SIG-M5 (cell line): ENCODE results near the gene OAS1.
"Not testable (repeated sequence)": the region's sequence is repeated elsewhere in the genome, so short reads cannot be mapped to it uniquely, and the experiment has no call there.

Source experiments
- DNase-seq: peaks from one replicate; lab custom pipeline; 2025; lab: John Stamatoyannopoulos, UW

Gene OAS1

DNA sequence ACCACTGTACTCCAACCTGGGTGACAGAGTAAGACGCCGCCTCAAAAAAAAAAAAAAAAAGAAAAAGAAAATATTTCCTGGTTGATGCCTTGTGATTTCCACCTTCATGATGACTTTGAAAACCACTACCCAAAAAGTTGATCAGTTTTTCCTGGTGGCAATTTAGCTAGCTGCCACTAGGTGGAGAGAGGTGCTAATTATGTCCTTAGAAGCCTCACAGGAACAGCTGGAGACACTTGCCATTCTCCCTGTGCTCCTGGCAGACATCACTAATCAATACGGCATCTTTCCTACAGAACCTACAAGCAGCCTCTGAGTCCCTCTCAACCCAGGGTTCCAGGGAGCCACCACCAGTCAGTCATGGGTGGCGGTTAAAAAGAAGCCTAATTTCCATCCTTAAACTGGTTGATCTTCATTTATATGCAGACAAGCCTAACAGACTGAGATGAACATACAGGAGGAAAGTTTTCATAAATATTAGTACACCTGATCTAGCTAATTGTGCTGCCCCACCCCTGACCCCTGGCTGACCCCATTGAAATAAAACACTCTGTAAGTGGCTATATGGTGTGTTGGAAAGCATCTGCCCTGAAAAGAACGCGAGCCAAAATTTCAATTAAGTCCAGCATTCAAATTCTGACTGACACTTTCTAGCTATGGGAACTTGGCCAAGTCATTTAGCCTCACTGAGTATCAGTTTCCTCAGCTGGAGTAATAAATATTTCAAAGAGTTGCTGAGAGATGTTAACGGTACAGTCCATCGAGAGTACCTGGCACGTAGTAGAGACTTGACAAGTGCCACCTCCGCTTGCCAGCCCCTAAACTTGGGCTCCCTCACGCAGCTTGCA lies 6.2 kb upstream of the OAS1 start:
- no peak for DNase-seq

DNA sequence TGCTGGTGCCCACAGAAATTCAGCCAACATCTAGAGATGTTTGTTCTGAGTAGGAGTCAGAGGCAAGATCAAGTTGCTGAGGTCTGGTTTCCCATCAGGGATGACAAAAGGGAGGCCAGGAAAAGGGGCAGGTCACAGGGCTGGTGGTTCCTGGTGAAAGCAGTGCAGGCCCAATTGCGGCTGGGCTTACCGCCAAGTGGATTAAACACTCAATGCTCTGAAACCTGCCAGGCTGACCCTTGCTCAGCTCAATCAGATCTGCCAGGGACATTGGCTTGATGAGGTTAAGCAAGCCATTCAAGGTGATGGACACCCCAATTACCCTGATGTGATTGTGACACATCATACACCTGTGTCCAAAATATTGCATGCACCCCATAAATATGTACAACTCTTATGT lies 5.5 kb upstream of the OAS1 start:
- no peak for DNase-seq

DNA sequence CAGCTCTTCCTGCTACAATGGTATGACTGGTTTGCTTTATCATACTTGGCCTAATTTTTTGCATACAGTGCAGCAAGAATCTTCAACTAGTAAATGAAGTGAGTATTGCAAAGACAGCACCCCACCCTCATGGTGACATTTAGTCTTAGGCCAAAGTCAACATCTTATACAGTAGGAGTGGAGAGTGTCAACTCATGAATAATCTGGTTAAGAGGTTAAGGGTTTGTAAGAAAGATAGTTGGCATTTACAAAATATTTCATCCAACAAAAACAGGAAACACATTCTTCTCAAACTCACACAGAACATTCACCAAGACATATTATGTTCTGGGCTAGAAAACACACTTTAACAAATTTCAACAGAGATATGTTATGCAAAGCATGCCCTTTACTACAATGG lies 2.2 kb upstream of the OAS1 start:
- no peak for DNase-seq

DNA sequence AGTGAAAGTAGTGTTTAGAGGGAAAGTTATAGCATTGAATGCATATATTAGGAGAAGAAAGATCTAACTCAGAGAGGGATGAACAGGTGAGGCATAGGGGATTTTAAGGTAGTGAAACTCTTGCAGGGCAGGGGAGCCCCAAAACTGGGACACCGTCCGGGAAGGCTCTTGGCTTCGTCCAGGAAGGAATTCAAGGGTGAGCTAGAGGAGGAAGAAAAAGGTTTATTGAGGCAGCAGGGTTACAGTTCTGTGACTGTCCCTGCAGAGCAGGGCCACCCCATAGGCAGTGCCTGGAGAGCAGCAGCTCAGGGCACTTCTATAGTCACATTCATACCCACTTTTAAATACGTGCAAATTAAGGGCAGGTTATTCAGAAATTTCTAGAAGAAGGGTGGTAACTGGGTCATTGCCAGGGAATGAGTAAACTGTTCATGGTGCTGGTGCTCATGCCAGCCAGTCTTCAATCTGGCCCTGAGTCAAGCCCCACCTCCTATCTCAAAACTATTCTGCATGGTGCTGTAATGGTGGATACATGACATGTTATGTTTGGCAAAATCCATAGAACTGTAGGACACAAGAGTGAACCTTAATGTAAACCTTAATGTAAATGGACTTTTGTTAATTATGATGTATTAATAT lies 1.2 kb upstream of the OAS1 start:
- no peak for DNase-seq

DNA sequence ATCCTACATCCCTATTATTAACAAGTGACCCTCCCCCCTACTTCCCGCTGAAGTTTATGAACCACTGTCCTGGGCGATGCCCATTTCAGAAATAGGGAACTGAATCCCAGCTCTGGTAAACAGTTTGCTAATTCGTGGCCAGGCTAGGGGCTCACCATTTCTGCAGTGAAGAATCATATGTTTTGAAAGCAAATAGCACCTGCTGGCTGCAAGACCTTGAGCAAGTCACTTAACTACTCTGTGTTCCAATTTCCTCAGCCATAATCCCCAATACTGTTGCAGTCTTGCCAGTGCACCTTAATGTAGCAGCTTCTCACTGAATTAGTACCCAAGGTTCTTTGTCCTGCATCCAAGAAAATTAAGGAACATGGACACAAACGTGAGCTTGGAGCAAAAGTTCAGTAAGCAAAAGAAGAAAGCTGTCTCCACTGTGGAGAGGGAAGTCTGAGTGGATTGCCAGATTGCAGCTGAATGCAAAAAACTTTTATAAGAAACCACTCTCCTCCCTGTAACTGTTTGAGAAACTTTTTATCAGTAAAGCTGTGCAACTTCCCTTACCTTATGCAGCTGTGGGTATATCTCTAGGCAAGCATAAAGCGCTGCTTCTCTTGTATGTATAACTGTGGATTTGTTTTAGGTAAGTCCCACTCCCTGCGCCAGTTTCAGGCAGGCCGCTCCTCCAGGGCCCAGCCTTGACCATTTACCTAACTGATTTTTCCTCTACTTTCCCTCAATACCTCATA lies 824 bp downstream of the OAS1 start:
- no peak for DNase-seq

DNA sequence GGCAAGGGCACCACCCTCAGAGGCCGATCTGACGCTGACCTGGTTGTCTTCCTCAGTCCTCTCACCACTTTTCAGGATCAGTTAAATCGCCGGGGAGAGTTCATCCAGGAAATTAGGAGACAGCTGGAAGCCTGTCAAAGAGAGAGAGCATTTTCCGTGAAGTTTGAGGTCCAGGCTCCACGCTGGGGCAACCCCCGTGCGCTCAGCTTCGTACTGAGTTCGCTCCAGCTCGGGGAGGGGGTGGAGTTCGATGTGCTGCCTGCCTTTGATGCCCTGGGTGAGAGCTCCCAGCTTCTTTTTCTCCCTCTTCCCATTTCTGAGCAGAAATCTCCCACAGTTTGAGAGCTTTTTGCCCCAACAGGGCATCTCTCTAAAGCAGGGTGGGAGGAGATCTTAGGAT lies 1.8 kb downstream of the OAS1 start:
- no peak for DNase-seq

DNA sequence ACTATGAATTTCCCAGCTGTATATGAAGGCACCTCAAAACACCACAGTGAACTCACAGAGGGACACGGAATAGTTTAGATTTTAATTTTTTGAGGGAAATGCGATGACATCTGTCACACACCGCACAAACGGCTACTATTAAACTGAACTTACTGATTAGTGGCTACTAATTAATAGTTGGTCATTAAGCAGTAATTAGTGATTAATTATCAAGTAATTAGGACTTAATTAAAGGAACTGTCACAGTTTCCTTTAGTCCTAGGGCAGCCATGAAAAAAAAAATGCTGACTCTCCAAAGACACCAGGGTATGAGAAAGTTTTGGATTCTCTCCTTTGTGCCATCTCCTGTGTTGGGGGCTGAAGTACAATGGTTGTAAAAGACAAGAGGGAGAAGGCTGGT lies 2.9 kb downstream of the OAS1 start:
- DNase-seq, result no peak

DNA sequence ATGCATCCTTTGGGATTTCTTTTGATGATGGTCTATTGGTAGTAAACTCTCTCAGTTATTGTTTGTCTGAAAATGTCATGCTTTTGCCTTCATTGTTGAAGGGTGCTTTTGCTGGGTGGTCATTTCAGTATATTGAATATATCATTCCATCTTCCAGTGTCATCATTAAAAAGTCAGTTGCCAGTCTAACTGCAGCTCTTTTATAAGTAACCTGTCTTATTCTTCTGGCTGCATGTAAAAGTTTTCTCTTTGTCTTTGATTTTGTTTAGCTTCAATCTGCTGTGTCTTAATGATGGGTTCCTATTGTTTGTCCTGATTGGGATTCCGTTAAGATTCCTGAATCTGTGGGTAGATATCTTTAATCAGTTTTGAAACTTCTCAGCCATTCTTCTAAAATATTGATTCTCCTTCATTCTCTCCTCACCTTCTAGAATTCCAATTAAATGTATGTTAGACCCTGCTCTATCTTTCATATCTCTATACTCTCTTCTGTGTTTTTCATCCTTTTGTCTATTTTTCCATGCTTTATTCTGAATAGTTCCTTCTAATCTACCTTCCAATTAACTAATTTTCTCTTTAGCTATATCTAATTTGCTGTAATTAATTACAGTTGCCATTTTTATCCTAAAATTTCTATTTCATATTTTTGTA lies 6.4 kb downstream of the OAS1 start:
- no peak for DNase-seq

DNA sequence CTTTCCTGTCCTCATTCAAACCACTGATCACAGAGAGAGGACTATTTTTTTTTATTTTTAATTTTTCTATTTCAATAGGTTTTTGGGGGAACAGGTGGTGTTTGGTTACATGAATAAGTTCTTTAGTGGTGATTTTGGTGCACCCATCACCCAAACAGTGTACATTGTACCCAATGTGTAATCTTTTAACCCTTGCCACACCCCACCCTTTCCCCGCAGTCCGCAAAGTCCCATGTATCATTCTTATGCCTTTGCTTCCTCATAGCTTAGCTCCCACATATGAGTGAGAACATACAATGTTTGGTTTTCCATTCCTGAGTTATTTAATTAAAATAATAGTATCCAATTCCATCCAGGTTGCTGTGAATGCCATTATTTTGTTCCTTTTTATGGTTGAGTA lies 7.1 kb downstream of the OAS1 start:
- DNase-seq, result not testable (repeated sequence)

DNA sequence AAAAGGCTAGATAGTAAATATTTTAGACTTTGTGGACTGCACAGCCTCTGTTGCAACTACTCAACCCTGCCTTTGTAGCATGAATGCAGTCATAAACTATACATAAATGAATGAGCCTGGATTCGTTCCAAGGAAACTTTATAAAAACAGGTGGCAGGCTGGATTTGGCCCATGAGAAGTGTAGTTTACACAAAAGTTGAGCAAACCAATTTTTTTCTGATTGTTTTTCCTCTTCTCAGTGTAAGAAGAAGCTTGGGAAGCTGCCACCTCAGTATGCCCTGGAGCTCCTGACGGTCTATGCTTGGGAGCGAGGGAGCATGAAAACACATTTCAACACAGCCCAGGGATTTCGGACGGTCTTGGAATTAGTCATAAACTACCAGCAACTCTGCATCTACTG lies 9.5 kb downstream of the OAS1 start:
- no peak for DNase-seq

DNA sequence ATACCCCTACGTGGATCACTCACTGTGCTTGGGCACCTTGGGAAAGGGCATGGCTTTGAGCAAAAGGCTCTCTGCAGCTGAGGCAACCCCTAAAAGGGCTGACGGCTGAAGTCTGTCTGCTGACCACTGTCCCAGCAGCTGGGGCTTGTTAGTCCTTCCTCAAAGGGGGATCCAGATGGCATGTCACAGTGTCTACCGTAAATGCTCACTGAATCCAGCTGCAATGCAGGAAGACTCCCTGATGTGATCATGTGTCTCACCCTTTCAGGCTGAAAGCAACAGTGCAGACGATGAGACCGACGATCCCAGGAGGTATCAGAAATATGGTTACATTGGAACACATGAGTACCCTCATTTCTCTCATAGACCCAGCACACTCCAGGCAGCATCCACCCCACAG lies 12.4 kb downstream of the OAS1 start:
- DNase-seq, result no peak

DNA sequence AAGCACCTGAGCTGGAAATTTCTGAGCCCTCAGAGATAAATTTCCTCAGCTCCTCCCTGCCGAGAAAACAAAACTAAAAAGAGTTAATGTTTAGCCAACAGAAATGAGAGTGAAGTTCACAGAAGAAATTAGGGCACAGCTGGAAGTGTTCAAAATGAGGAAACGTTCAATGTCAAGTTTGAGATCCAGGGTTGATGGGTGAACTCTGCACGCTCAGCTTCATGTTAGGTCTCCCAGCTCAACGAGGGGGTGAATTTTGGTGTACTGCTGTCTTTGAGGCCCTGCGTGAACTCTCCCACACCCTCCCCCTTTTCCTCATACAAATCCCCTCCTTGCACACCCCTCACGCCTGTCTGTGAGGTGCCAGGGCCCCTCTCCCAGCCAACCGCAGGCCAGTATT lies 18.2 kb downstream of the OAS1 start:
- no peak for DNase-seq

DNA sequence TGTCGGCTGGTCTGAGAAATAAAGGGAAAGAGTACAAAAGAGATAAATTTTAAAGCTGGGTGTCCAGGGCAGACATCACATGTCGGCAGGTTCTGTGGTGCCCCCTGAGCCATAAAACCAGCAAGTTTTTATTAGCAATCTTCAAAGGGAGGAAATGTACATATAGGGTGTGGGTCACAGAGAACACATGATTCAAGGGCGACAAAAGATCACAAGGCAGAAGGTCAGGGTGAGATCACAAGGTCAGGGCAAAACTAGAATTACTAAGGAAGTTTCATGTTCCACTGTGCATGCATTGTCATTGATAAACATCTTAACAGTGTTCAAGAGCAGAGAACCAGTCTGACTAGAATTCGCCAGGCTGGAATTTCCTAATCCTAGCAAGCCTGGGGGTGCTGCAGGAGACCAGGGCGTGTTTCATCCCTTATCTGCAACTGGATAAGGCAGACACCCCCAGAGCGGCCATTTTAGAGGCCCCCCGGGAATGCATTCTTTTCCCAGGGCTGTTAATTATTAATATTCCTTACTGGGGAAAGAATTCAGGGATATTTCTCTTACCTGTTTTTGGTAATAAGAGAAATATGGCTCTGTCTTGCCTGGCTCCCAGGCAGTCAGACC lies 19.8 kb downstream of the OAS1 start:
- DNase-seq, result not testable (repeated sequence)

DNA sequence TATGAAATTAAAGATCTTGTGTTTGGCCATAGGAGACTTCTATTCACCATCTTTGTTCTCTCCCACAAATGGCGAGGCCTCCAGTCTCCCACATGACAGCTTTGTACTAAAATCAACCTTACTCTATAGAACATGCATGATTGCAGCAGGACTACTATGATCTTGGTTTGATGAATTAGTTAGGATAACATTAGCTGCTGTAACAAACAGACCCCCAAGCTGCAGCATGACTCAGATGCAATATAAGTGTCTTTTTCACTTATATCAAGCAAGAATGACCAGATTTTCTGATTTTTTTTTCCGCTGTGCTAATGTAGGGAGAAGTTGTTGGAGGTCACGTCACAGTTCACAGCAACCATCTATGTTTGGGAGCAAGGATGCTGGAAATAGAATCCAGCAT lies 20.7 kb downstream of the OAS1 start:
- DNase-seq, result no peak

DNA sequence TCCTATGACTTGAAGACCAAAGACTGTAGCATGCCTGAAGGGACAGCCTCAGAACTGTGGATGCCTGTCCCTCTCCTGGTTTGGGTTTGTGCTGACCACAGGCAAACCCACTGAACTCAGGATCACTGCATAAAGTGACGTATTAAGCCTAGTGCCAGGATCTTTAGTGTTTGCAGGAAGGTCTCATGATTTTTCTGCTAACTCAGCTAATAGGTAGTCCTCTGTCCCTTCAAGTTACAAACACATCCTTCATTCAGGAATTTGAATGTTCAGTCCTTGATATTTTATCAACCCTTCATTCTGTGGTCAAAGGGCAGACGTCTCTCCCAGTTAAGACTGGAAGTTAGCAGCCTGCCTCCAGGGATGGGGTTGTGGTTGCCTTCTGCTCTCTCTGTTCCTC lies 21.2 kb downstream of the OAS1 start:
- no peak for DNase-seq

DNA sequence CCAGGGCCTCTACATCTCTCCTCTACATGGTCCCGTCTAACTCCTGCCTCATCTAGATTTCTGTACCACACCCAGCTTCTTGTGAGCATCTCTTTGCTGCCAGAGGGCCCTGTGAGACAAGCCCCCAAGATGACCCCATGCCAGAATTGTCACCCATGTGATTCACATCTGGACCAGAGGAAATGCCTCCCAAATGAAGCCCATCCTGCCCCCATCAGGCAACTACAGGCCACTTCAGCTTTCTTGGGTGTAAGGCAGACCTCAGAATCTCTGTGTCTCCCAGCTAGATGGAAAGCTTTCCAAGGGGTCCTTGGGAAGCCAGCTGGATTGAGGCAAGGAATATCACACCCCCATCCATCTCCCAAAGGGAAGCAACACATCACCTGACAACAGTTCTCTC lies 22.2 kb downstream of the OAS1 start:
- no peak for DNase-seq

DNA sequence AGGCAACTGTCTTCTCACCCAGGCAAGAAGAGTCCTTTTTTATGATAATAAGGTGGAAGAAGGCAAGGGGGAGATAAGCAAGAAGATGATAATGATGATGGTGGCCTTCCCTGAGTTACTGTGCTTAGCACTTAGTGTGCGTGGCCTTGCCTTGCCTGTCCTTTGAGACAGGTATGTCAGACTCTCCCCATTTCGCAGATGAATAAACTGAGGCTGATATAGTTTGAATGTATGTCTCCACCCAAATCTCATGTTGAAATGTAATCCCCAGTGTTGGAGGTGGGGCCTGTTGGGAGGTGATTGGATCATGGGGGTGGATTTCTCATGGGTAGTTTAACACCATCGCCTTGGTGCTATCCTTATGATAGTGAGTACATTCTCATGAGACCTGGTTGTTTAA lies 23.0 kb downstream of the OAS1 start:
- DNase-seq, result no peak

DNA sequence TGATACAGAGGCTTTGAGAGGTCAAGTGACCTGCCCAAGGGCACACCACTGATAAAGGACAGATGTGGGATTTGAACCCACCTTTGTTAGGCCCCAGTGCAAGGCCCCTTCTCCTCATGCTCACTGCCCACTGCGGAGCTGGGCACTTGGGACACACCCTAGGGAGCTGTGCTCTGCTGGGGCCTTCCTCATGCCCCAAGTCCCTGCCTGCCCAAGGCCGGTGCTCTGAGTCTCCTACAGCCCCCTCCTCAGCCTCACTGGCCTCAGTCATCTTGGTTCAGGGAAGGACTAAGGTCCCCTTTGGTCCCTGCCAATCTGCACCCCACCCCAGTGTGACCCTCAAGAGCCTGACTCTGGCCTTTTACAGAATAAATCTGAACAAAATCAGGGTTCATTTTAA lies 23.6 kb downstream of the OAS1 start:
- DNase-seq, result no peak

DNA sequence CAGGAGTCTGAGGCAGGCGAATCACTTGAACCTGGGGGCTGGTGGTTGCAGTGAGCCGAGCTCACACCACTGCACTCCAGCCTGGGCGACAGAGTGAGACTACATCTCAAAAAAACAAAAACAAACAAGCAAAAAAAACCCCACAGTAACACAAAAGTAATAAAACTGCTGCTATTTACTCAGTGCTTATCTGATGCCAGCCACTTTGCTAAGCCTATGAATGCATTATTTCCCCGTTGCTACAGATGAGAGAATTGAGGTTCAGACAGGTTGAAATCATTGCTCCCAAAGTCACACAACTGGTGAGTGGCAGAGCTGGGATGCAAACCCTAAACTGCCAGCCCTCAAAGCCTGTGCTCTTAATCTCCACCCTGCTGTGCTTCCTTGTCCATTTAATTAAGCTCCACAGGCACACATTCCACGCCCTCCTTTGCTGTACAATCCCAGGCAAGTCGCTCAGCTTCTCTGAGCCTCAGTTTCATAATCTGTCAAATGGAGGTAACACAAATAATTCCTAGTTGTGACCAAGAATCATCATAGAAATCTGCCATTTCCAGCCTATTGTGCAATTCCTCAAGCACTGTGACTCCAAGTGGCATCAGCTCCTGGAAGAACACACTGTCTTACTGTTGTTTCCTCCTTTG lies 25.8 kb downstream of the OAS1 start:
- no peak for DNase-seq

DNA sequence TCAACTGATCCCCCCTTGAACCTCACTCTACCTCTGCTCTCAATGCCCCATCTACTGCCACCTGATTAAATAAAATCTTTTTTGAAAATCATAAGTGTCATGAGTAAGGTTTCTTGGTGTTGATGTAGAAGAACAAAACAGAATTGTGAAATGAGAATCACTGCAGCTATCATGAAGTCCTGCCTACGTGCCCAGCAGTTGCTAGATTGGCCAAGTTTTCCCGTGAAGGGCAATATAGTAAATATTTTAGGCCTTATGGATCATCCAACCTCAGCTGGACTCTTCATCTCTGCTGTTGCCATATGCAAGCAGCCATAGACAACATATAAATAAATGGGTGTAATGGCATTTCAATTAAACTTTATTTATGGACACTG lies 26.4 kb downstream of the OAS1 start:
- no peak for DNase-seq

DNA sequence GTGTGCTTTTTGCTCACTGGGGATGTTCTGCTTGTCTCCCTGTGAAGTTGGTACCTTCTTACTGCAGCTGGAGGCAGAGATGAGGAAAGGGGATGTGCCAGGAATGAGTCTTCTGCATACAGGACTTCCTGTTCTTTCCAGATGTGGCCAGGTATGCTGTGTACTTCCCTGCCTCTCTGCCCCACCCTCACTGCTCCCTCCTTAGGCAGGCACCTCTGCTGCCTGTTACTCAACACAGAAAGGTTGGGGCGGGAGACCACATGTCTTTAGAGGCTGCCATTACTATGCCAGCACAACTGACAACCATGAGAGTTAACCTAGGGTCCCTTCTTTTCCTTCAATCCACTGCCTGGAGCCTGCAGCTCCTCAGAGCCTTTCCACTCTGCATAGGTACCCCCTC lies 29.5 kb downstream of the OAS1 start:
- no peak for DNase-seq

DNA sequence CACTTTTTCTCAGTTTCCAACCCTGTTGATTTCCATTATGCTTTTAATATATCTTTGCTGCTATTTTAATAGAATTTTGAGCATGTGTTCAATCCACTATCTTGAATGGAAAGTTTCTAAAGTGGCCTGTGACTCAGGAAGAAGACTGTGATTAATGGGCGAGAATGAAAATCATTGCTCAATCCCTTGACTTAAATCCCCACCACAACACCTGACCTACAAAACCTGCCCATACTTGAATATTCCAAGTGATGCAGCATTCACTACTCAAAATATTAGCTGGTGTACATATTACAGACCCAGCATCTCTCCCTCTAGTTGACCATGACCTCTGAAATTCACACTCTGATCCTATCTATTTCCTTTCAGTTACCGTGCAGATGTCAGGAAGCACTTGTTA lies 30.2 kb downstream of the OAS1 start:
- DNase-seq, result no peak
